Ecto neural progenitor cell (in vitro differentiated cells): ENCODE measurements around the gene SAFB2.

Source experiments
- DNase-seq: peaks from one replicate; pipeline ENCODE4 v3.0.0-alpha.2; 2018; ENCODE audit warnings: low spot score

SAFB2 gene

DNA sequence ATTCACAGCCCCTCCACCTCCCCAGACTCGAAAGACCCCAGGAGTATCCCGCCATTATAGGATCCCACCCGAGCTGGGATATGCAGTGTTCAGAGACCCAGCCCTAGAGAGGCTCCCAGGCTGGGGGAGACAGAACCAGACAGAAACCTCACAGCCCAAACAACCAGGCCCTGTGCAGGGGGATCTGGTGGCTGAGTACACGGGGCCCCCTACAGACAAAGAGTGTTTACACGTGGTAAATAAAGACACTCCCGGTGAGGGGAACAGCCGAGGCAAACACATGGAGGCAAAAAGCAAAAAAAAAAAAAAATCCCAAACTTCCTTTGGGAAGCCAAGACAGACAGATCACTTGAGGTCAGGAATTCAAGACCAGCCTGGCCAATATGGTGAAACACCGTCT is 79.9 kb downstream of the SAFB2 start:
- DNase-seq, result no peak

DNA sequence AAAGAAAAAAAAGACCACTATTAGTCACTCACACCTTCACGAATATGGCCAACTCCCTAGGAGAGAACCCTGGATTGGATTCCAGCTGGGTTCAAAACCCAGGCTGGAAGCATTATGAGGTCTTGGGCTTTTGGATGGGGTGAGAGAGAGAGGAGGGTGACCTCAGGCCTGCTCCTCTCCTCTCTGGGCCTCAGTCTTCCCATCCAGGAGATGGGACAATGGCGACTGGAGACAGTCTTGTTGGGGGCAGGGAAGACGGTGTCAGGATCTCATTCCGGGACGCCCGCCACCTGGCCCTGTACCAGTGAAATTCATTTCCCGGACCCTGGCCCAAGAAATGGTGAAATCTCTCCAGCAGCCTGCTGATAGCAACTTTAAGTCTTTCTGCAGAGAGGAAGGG is 81.1 kb downstream of the SAFB2 start:
- no peak for DNase-seq

DNA sequence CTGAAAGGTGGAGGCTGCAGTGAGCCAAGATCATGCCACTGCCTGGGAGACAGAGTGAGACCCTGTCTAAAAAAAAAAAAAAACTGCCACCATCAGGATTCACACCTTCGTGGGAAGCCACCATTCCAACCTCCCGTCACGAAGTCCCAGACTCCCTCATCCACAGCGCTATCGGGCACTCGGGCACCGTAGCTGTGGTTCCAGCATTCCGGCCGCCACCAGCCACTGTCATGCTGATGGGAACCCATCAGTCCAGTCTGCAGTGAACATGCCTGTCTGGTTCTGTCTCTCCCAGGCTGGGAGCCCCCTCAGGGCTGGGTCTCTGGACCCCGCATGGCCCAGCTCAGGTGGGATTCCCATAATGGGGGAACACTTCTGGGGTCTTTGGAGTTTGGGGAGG is 82.4 kb downstream of the SAFB2 start:
- DNase-seq, result no peak

DNA sequence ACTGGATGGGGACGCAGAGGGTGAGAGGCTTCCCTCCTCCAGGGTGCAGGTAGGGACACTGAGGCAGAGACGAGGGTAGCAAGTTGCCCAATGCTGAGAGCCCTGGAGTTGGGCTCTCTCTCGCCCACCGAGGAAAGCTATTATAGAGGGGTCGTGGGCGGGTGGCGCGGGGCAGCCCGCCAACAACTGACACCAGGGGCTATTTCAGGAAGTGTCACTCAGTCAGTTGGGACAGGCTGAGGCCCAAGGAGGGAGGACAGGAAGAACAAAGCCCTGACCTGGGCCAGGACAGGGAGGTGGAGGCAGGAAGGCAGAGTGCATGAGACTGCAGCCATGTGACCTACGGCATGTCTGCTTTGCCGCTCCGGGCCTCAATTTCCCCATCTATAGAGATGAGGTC is 84.7 kb downstream of the SAFB2 start:
- no peak for DNase-seq
